Gastroesophageal sphincter (tissue), 4 donors: ENCODE data around the gene CUL9. TPM values are rescaled to one million over a fixed set of nuclear protein-coding genes. Genes with fewer than 3 reads are reported as not detected.

ENCODE experiments used
- ATAC-seq: fragments of 150-250 bp; one replicate; pipeline ENCODE4 v1.9.1; 2016; ENCODE audit warnings: mild to moderate bottlenecking, moderate library complexity
- H3K27ac ChIP-seq, 4 donors: fragments of 200-600 bp; sonication (generic) in 3 of 4; 1 replicate in 3 of 4; 2 replicates in 1 of 4; pipeline ENCODE4 v1.5.1; 2016 to 2019
- H3K27me3 ChIP-seq: fragments of 200-600 bp; sonication (generic); one replicate; pipeline ENCODE4 v1.5.1; 2019
- H3K36me3 ChIP-seq, 2 donors: fragments of 200-600 bp; sonication (generic); one replicate each; pipeline ENCODE4 v1.5.1; 2019; ENCODE audit warnings: control low read depth in 1 of 2
- H3K4me1 ChIP-seq, 3 donors: fragments of 200-600 bp; sonication (generic); 1 replicate in 2 of 3; 2 replicates in 1 of 3; pipeline ENCODE4 v1.5.1; 2016 to 2019; ENCODE audit warnings: control low read depth in 2 of 3
- H3K4me3 ChIP-seq, 2 donors: fragments of 200-600 bp; sonication (generic); one replicate each; pipeline ENCODE4 v1.5.1; 2019; ENCODE audit warnings: mild to moderate bottlenecking in 1 of 2, moderate library complexity in 1 of 2
- H3K9me3 ChIP-seq, 3 donors: fragments of 200-600 bp; sonication (generic); one replicate each; pipeline ENCODE4 v1.5.1; 2017 to 2019; ENCODE audit warnings: control low read depth in 2 of 3
- CTCF ChIP-seq, 4 experiments: fragments of 200-600 bp in 2 of 4; fragments of 450-650 bp in 2 of 4; sonication (generic) in 1 of 4; IDR thresholded peaks; one replicate each; pipeline ENCODE4 v1.5.1; 2017 to 2019; ENCODE audit warnings: antibody characterized with exemption in 4 of 4, mild to moderate bottlenecking in 2 of 4, moderate library complexity in 2 of 4
- EP300 ChIP-seq: sonication (generic); formaldehyde crosslinking; IDR thresholded peaks from one replicate; pipeline ENCODE4 v1.6.1; 2017; ENCODE audit warnings: antibody characterized with exemption, mild to moderate bottlenecking
- POLR2A ChIP-seq, 2 donors: fragments of 450-650 bp; IDR thresholded peaks; one replicate each; pipeline ENCODE4 v1.6.1; 2017; ENCODE audit warnings: antibody characterized with exemption in 2 of 2, mild to moderate bottlenecking in 2 of 2, moderate library complexity in 1 of 2
- POLR2AphosphoS5 ChIP-seq: sonication (generic); formaldehyde crosslinking; IDR thresholded peaks from one replicate; pipeline ENCODE4 v1.6.1; 2017; ENCODE audit warnings: antibody characterized with exemption
- WGBS, 2 donors: methylation state at CpG; one replicate each; pipeline ENCODE4 v1.1.5; 2018; ENCODE audit warnings: low coverage in 1 of 2; 5-methylcytosine and 5-hydroxymethylcytosine counted together
- total RNA-seq, 4 donors: library from RNA; depleted of rRNA; stranded (reverse); fragments of >200 nt; gene quantifications; one replicate each; pipeline ENCODE4 v1.1.0, GENCODE V29; 2016

Gene CUL9
- total RNA-seq, 4 donors from 2014 or later, result 23.2 to 36.6 (median 24.2) TPM

- H3K9me3 ChIP-seq, result no peaks in the 10 kb centered on the region
- H3K4me1 ChIP-seq, result peaks cover under 1 to 20% (median 2%) of the 10 kb centered on the region in 3 donors
- H3K36me3 ChIP-seq, result peaks cover 0 to 73% of the 10 kb centered on the region in 2 donors
- WGBS, 2 donors, result 83 to 86% methylated on average over 1 to 2 of the region's 7 CpGs
- no peak for ATAC-seq
- H3K4me3 ChIP-seq, result no peak overlapping the region
- H3K27ac ChIP-seq, result no peak overlapping the region
- TF ChIP-seq EP300 (no peak), POLR2A (IDR thresholded peaks at IDR 0.05) (no peak), CTCF (IDR thresholded peaks at IDR 0.05) (no peak), POLR2AphosphoS5 (no peak)
- H3K27me3 ChIP-seq, result no peaks in the 10 kb centered on the region
Measured at GRCh38 chr6:43187821-43188220, 5.8 kb downstream of the CUL9 start.

- no peak for ATAC-seq
- no peak for TF ChIP-seq POLR2AphosphoS5
- no peak for TF ChIP-seq CTCF (IDR thresholded peaks at IDR 0.05)
- no peak for TF ChIP-seq EP300
- no peak for TF ChIP-seq POLR2A (IDR thresholded peaks at IDR 0.05)
- Histone ChIP-seq H3K4me1 (peaks cover 0 to 14% (median 0%) of the 10 kb centered on the region in 3 donors), H3K27me3 (no peaks in the 10 kb centered on the region), H3K27ac (no peak overlapping the region), H3K4me3 (no peak overlapping the region), H3K9me3 (no peaks in the 10 kb centered on the region), H3K36me3 (peaks cover 0 to 79% of the 10 kb centered on the region in 2 donors)
- 77 to 80% methylated on average over 1 to 3 of the region's 10 CpGs for WGBS, 2 donors
Measured at GRCh38 chr6:43188426-43188825, 6.4 kb downstream of the CUL9 start.

GRCh38 chr6:43189776-43190304 lies 7.8 kb downstream of the CUL9 start:
- Histone ChIP-seq H3K9me3 (no peaks in the 10 kb centered on the region), H3K27ac (no peak overlapping the region), H3K4me1 (no peaks in the 10 kb centered on the region), H3K36me3 (peaks cover 0 to 83% of the 10 kb centered on the region in 2 donors), H3K27me3 (no peaks in the 10 kb centered on the region), H3K4me3 (no peak overlapping the region)
- 85 to 87% methylated on average over 4 to 6 of the region's 6 CpGs for WGBS, 2 donors
- TF ChIP-seq EP300 (no peak), CTCF (IDR thresholded peaks at IDR 0.05) (no peak), POLR2A (IDR thresholded peaks at IDR 0.05) (no peak), POLR2AphosphoS5 (no peak)
- no peak for ATAC-seq

GRCh38 chr6:43192911-43193310 lies 10.9 kb downstream of the CUL9 start:
- Histone ChIP-seq H3K4me3 (no peak overlapping the region), H3K27ac (no peak overlapping the region), H3K27me3 (no peaks in the 10 kb centered on the region), H3K36me3 (peaks cover 0 to 86% of the 10 kb centered on the region in 2 donors), H3K4me1 (no peaks in the 10 kb centered on the region), H3K9me3 (no peaks in the 10 kb centered on the region)
- no peak for TF ChIP-seq POLR2A (IDR thresholded peaks at IDR 0.05)
- no peak for TF ChIP-seq EP300
- TF ChIP-seq CTCF (IDR thresholded peaks at IDR 0.05), result no peak
- TF ChIP-seq POLR2AphosphoS5, result no peak
- 90 to 92% methylated on average over 4 to 9 of the region's 9 CpGs for WGBS, 2 donors
- no peak for ATAC-seq

- TF ChIP-seq CTCF (IDR thresholded peaks at IDR 0.05), result no peak
- no peak for TF ChIP-seq EP300
- TF ChIP-seq POLR2AphosphoS5, result no peak
- TF ChIP-seq POLR2A (IDR thresholded peaks at IDR 0.05), result no peak
- 91 to 94% methylated on average over 2 of the region's 5 CpGs for WGBS, 2 donors
- Histone ChIP-seq H3K36me3 (peaks cover 0 to 86% of the 10 kb centered on the region in 2 donors), H3K4me1 (no peaks in the 10 kb centered on the region), H3K27ac (no peak overlapping the region), H3K4me3 (no peak overlapping the region), H3K9me3 (no peaks in the 10 kb centered on the region), H3K27me3 (no peaks in the 10 kb centered on the region)
- ATAC-seq, result no peak
Measured at GRCh38 chr6:43193929-43194328, 11.9 kb downstream of the CUL9 start.
